Astrocyte (in vitro differentiated cells and primary cell): ENCODE results near the gene RBSN. TPM values are rescaled to one million over a fixed set of nuclear protein-coding genes. Genes with fewer than 3 reads are reported as not detected.

Experiments
- DNase-seq: peaks from one replicate; pipeline ENCODE4 v3.0.0-alpha.2; 2010; ENCODE audit warnings: low read depth
- FAIRE-seq: peaks from 2 replicates; lab custom pipeline; 2011; peaks lifted over from hg19 to GRCh38; lab: Jason Lieb, UNC
- H2AFZ ChIP-seq: 2 replicates; pipeline ENCODE4 v1.6.0; 2012; ENCODE audit warnings: low read depth, low read length, inconsistent platforms
- H3K27ac ChIP-seq: 2 replicates; pipeline ENCODE4 v1.5.1; 2011; ENCODE audit warnings: low read depth, low read length, inconsistent platforms
- H3K27me3 ChIP-seq: 2 replicates; pipeline ENCODE4 v1.6.0; 2011; ENCODE audit warnings: low read length, inconsistent platforms; ENCODE audit not compliant: insufficient read depth
- H3K36me3 ChIP-seq: 2 replicates; pipeline ENCODE4 v1.5.1; 2011; ENCODE audit warnings: low read length, inconsistent platforms; ENCODE audit not compliant: insufficient read depth
- H3K4me1 ChIP-seq: 2 replicates; pipeline ENCODE4 v1.5.1; 2011; ENCODE audit warnings: low read length, inconsistent platforms; ENCODE audit not compliant: insufficient read depth
- H3K4me2 ChIP-seq: 2 replicates; pipeline ENCODE4 v1.6.0; 2012; ENCODE audit warnings: low read length, inconsistent platforms
- H3K4me3 ChIP-seq: 2 replicates; pipeline ENCODE4 v1.5.1; 2011; ENCODE audit warnings: low read depth, mild to moderate bottlenecking, low read length, inconsistent platforms; ENCODE audit not compliant: insufficient read depth
- H3K79me2 ChIP-seq: 2 replicates; pipeline ENCODE4 v1.6.0; 2012; ENCODE audit warnings: mild to moderate bottlenecking, low read length, inconsistent platforms; ENCODE audit not compliant: insufficient read depth
- H3K9ac ChIP-seq: 2 replicates; pipeline ENCODE4 v1.6.0; 2012; ENCODE audit warnings: mild to moderate bottlenecking, low read length, inconsistent platforms
- H3K9me3 ChIP-seq: 2 replicates; pipeline ENCODE4 v1.5.1; 2012; ENCODE audit warnings: low read depth, mild to moderate bottlenecking, low read length, inconsistent platforms; ENCODE audit not compliant: insufficient read depth
- H4K20me1 ChIP-seq: 2 replicates; pipeline ENCODE4 v1.6.0; 2012; ENCODE audit warnings: low read length, inconsistent platforms; ENCODE audit not compliant: insufficient read depth
- H3K27ac Mint-ChIP-seq: one replicate; pipeline ENCODE4 v1.8.0; 2021; ENCODE audit warnings: mild to moderate bottlenecking, mixed read lengths; ENCODE audit not compliant: unreplicated experiment
- H3K27me3 Mint-ChIP-seq: one replicate; pipeline ENCODE4 v1.8.0; 2021; ENCODE audit warnings: low read depth, mixed read lengths; ENCODE audit not compliant: unreplicated experiment
- H3K36me3 Mint-ChIP-seq: one replicate; pipeline ENCODE4 v1.8.0; 2021; ENCODE audit warnings: low read depth, mixed read lengths; ENCODE audit not compliant: unreplicated experiment
- H3K4me1 Mint-ChIP-seq: one replicate; pipeline ENCODE4 v1.8.0; 2021; ENCODE audit warnings: low read depth, mixed read lengths; ENCODE audit not compliant: unreplicated experiment
- H3K4me3 Mint-ChIP-seq: one replicate; pipeline ENCODE4 v1.8.0; 2021; ENCODE audit warnings: mild to moderate bottlenecking, moderate library complexity, mixed read lengths; ENCODE audit not compliant: unreplicated experiment
- H3K9me3 Mint-ChIP-seq: one replicate; pipeline ENCODE4 v1.8.0; 2021; ENCODE audit warnings: mild to moderate bottlenecking, mixed read lengths; ENCODE audit not compliant: unreplicated experiment
- CTCF ChIP-seq: IDR thresholded peaks from 2 replicates; pipeline ENCODE4 v1.5.1; 2011; ENCODE audit warnings: low read depth, mild to moderate bottlenecking, inconsistent platforms, low read length, moderate library complexity; ENCODE audit not compliant: insufficient read depth
- EZH2 ChIP-seq: IDR thresholded peaks from 2 replicates; pipeline ENCODE4 v1.6.1; 2012; ENCODE audit warnings: mild to moderate bottlenecking, low read length, inconsistent platforms; ENCODE audit not compliant: insufficient read depth
- total RNA-seq: library from RNA; stranded (reverse); gene quantifications from 2 replicates; pipeline ENCODE4 v1.2.1, GENCODE V29; 2021

Gene RBSN
- total RNA-seq, 1 donor from 2014 or later: 20.3 TPM

DNA sequence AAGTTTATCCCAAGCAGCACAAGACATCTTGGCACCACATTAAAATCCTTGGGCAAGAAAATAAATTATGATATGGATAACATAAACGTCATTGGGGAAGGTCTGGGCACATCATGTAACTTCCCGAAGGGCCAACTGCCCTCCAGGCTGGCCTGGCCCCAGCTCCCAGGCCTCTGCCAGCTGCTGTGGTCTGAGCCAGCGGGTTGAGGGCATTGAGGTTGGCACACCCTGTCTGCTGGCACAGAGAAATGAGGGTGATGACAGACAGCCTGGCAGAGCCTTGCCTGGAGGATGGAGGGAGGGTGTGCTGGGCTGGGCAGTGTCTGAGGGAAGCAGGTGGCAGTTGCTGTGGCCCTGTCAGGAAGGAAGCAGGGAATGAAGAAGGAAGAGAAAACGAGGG, 3.3 kb upstream of the RBSN start:
- Histone ChIP-seq H3K79me2 (peaks cover 15% of the 10 kb centered on the region), H3K4me2 (no peak overlapping the region), H3K4me3 (no peak overlapping the region), H4K20me1 (peaks cover 8% of the 10 kb centered on the region), H3K27me3 (peaks cover 5% of the 10 kb centered on the region), H3K27ac (no peak overlapping the region), H3K9ac (no peak overlapping the region), H3K4me1 (peaks cover 15% of the 10 kb centered on the region), H3K9me3 (no peaks in the 10 kb centered on the region), H2AFZ (no peak overlapping the region), H3K36me3 (no peaks in the 10 kb centered on the region)
- no peak for FAIRE-seq
- Mint-ChIP-seq H3K4me1 (peaks cover 3% of the 10 kb centered on the region), H3K4me3 (no peak overlapping the region), H3K27me3 (no peaks in the 10 kb centered on the region), H3K27ac (no peak overlapping the region), H3K9me3 (no peaks in the 10 kb centered on the region), H3K36me3 (no peaks in the 10 kb centered on the region)
- no peak for DNase-seq
- no peak for TF ChIP-seq EZH2
- TF ChIP-seq CTCF: no peak

- FAIRE-seq: no peak
- peaks cover 15% of the 10 kb centered on the region for H3K4me1 ChIP-seq
- H3K4me3 ChIP-seq: peak overlapping the region; percentile 100
- peaks cover 11% of the 10 kb centered on the region for H4K20me1 ChIP-seq
- no peak for DNase-seq
- H3K27me3 Mint-ChIP-seq: no peaks in the 10 kb centered on the region
- peak overlapping the region; percentile 42 for H3K27ac ChIP-seq
- peaks cover 2% of the 10 kb centered on the region for H3K36me3 Mint-ChIP-seq
- peak overlapping the region; percentile 98 for H3K9ac ChIP-seq
- TF ChIP-seq EZH2: no peak
- no peaks in the 10 kb centered on the region for H3K9me3 Mint-ChIP-seq
- H2AFZ ChIP-seq: peak overlapping the region; percentile 92
- no peaks in the 10 kb centered on the region for H3K9me3 ChIP-seq
- peaks cover 30% of the 10 kb centered on the region for H3K79me2 ChIP-seq
- H3K27ac Mint-ChIP-seq: peak overlapping the region; percentile 23
- no peaks in the 10 kb centered on the region for H3K27me3 ChIP-seq
- H3K4me3 Mint-ChIP-seq: peak overlapping the region; percentile 93
- H3K36me3 ChIP-seq: peaks cover 12% of the 10 kb centered on the region
- peak overlapping the region; percentile 93 for H3K4me2 ChIP-seq
- peaks cover 3% of the 10 kb centered on the region for H3K4me1 Mint-ChIP-seq
Measured at GRCh38 chr3:15099364-15100098, 583 bp upstream of the RBSN start.

DNA sequence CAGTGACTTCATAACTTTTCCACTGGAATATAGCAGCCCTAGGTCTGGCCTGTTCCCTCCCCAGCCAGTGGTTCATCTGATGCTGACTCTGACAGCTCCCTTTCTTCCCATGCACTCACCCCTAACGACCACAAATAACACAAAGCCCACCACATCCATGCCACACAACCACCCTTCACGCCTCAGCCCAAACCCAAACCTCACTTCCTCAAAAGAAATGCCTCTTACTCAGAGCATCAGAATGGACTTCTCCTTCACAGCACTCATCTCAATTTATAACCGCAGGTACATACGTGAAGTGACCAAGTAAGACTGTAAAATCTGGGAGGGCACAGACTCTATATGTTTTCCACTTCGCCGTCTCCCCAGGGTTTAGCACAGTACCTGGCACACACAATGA, 1.1 kb downstream of the RBSN start:
- FAIRE-seq (no peak), DNase-seq (peak; percentile 56)
- H3K27ac Mint-ChIP-seq: peak overlapping the region; percentile 15
- Histone ChIP-seq H3K79me2 (peaks cover 30% of the 10 kb centered on the region), H3K4me3 (peak overlapping the region; percentile 100), H3K36me3 (peaks cover 17% of the 10 kb centered on the region), H3K9ac (peak overlapping the region; percentile 98), H3K27ac (peak overlapping the region; percentile 91), H3K9me3 (no peaks in the 10 kb centered on the region), H4K20me1 (peaks cover 11% of the 10 kb centered on the region), H3K4me1 (peaks cover 15% of the 10 kb centered on the region), H3K27me3 (no peaks in the 10 kb centered on the region), H2AFZ (no peak overlapping the region), H3K4me2 (peak overlapping the region; percentile 93)
- TF ChIP-seq EZH2 (no peak), CTCF (no peak)
- peaks cover 3% of the 10 kb centered on the region for H3K4me1 Mint-ChIP-seq
- peaks cover 2% of the 10 kb centered on the region for H3K36me3 Mint-ChIP-seq
- no peaks in the 10 kb centered on the region for H3K27me3 Mint-ChIP-seq
- H3K9me3 Mint-ChIP-seq: no peaks in the 10 kb centered on the region
- H3K4me3 Mint-ChIP-seq: peak overlapping the region; percentile 93
